GM12878 (cell line): ENCODE results near the gene SLC20A1. TPM values are rescaled to one million over a fixed set of nuclear protein-coding genes. Genes with fewer than 3 reads are reported as not detected.

ENCODE experiments used
- ATAC-seq: fragments of 200-7000 bp; cut with Tn5 transposase; 3 replicates; pipeline ENCODE4 v1.9.1; 2020; ENCODE audit warnings: mild to moderate bottlenecking, moderate library complexity
- BruUV-seq: library from RNA; stranded (reverse); fragments of 400-500 nt; replicated peaks from 2 replicates; lab custom pipeline; 2021; lab: Mats Ljungman, UMichigan
- CTCF ChIA-PET: fragments of 300-600 bp; sonication (Branson Sonifier 250); formaldehyde crosslinking; extraction: SDS; loops from one replicate; lab custom pipeline; 2021; ENCODE audit warnings: inconsistent platforms; lab: Yijun Ruan, JAX
- POLR2A ChIA-PET: fragments of 350-600 bp; formaldehyde crosslinking; extraction: SDS; loops from one replicate; lab custom pipeline; 2021; ENCODE audit warnings: inconsistent platforms; lab: Charles Lee
- RAD21 ChIA-PET: fragments of 300-600 bp; sonication (Branson Sonifier 250); formaldehyde crosslinking; loops from one replicate; lab custom pipeline; 2023; ENCODE audit warnings: antibody characterized with exemption; ENCODE audit not compliant: unreplicated experiment; lab: Charles Lee
- SMC1A ChIA-PET: fragments of 300-600 bp; sonication (Branson Sonifier 250); formaldehyde crosslinking; loops from one replicate; lab custom pipeline; 2023; ENCODE audit not compliant: unreplicated experiment, uncharacterized antibody; lab: Charles Lee
- DNase-seq: peaks from one replicate; pipeline ENCODE4 v3.0.0-alpha.2; 2011; ENCODE audit warnings: low read depth, low spot score
- FAIRE-seq: peaks from 3 replicates; lab custom pipeline; 2011; peaks lifted over from hg19 to GRCh38; lab: Jason Lieb, UNC
- H2AFZ ChIP-seq: 2 replicates; pipeline ENCODE4 v1.6.0; 2011; ENCODE audit warnings: low read depth, low read length, control low read depth; ENCODE audit not compliant: control insufficient read depth
- H3K27ac ChIP-seq: 2 replicates; pipeline ENCODE4 v1.5.1; 2011; ENCODE audit warnings: control low read depth; ENCODE audit not compliant: control insufficient read depth, insufficient read depth
- H3K27me3 ChIP-seq, 2 experiments: replicated peaks in 1 of 2; 2 replicates each; pipeline versions ENCODE4 v1.6.0 to v1.6.1; 2011; ENCODE audit warnings: low read length in 1 of 2; ENCODE audit not compliant: control insufficient read depth in 2 of 2, insufficient read depth in 2 of 2
- H3K36me3 ChIP-seq, 2 experiments: 2 replicates each; pipeline ENCODE4 v1.5.1; 2011; ENCODE audit warnings: low read length in 1 of 2; ENCODE audit not compliant: control insufficient read depth in 2 of 2, insufficient read depth in 2 of 2
- H3K4me1 ChIP-seq: 2 replicates; pipeline ENCODE4 v1.6.1; 2011; ENCODE audit warnings: mild to moderate bottlenecking, low read length, moderate library complexity, mixed read lengths; ENCODE audit not compliant: control insufficient read depth, insufficient read depth
- H3K4me2 ChIP-seq: 2 replicates; pipeline ENCODE4 v1.6.0; 2011; ENCODE audit warnings: control low read depth; ENCODE audit not compliant: control insufficient read depth, insufficient read depth
- H3K4me3 ChIP-seq: fragments of 200-600 bp; sonication (generic); 2 replicates; pipeline ENCODE4 v1.5.1; 2016
- H3K79me2 ChIP-seq: 2 replicates; pipeline ENCODE4 v1.6.0; 2011; ENCODE audit warnings: low read length; ENCODE audit not compliant: control insufficient read depth, insufficient read depth
- H3K9ac ChIP-seq: 2 replicates; pipeline ENCODE4 v1.8.0; 2011; ENCODE audit warnings: low read length, control low read depth, mixed read lengths; ENCODE audit not compliant: control insufficient read depth, insufficient read depth
- H3K9me3 ChIP-seq: replicated peaks from 3 replicates; pipeline ENCODE4 v1.5.1; 2011; ENCODE audit warnings: mild to moderate bottlenecking, low read length; ENCODE audit not compliant: control insufficient read depth, insufficient read depth
- H4K20me1 ChIP-seq: 2 replicates; pipeline ENCODE4 v1.6.0; 2011; ENCODE audit not compliant: control insufficient read depth, insufficient read depth
- BRCA1 ChIP-seq: IDR thresholded peaks from 2 replicates; pipeline ENCODE4 v1.6.1; 2011; ENCODE audit warnings: low read depth, low read length, improper control_type of control experiment
- HDAC6 ChIP-seq: fragments of 200-600 bp; sonication (generic); IDR thresholded peaks from one replicate; pipeline ENCODE4 v1.8.0; 2017; ENCODE audit warnings: antibody characterized with exemption; ENCODE audit not compliant: unreplicated experiment
- IRF4 ChIP-seq: IDR thresholded peaks from 2 replicates; pipeline ENCODE4 v1.6.1; 2011; ENCODE audit warnings: low read depth, low read length
- JUND ChIP-seq: IDR thresholded peaks from 2 replicates; pipeline ENCODE4 v1.6.1; 2012; ENCODE audit warnings: low read depth, mild to moderate bottlenecking, low read length, improper control_type of control experiment, moderate library complexity
- KLF5 ChIP-seq: fragments of 450-650 bp; IDR thresholded peaks from 2 replicates; pipeline ENCODE4 v1.6.1; 2014; ENCODE audit warnings: mild to moderate bottlenecking; ENCODE audit not compliant: partially characterized antibody
- NR2C1 ChIP-seq: fragments of 450-650 bp; IDR thresholded peaks from 2 replicates; pipeline ENCODE4 v1.6.1; 2017; ENCODE audit warnings: antibody characterized with exemption, mild to moderate bottlenecking, moderate library complexity
- RAD51 ChIP-seq: fragments of 450-650 bp; IDR thresholded peaks from 2 replicates; pipeline ENCODE4 v1.6.1; 2016; ENCODE audit warnings: moderate library complexity, mild to moderate bottlenecking, inconsistent platforms
- RCOR1 ChIP-seq: conservative IDR thresholded peaks from 2 replicates; pipeline ENCODE4 v1.6.1; 2012; ENCODE audit warnings: low read depth, low read length, improper control_type of control experiment
- ZNF24 ChIP-seq: fragments of 450-650 bp; IDR thresholded peaks from 2 replicates; pipeline ENCODE4 v1.6.1; 2017; ENCODE audit warnings: antibody characterized with exemption, mild to moderate bottlenecking
- WGBS: methylation state at CpG from one replicate; pipeline ENCODE4 v1.1.6; 2016; ENCODE audit warnings: low lambda C conversion rate; ENCODE audit not compliant: insufficient replicate concordance, insufficient coverage; ENCODE audit errors: missing lambda C conversion rate; 5-methylcytosine and 5-hydroxymethylcytosine counted together
- in situ Hi-C: fragments of 300-500 bp; cut with MboI; formaldehyde crosslinking; loops from 9 replicates; pipeline ENCODE4 v1.14.3; 2018; ENCODE audit warnings: mixed read lengths
- intact Hi-C: fragments of 100-400 bp; cut with micrococcal nuclease; formaldehyde crosslinking; loops from one replicate; pipeline ENCODE4 v1.14.2; 2022; ENCODE audit not compliant: unreplicated experiment
- polyA plus RNA-seq, 11 experiments: library from polyadenylated mRNA; depleted of rRNA in 4 of 11; unstranded in 6 of 11; stranded (reverse) in 5 of 11; fragments of >200 nt; fragmentation: Nextera tagmentation in 4 of 11; fragmentation: Illumina TruSeq in 1 of 11; extraction: Ambion mirVana in 4 of 11; extraction: Trizol in 1 of 11; gene quantifications; 1 replicate in 1 of 11; 2 replicates in 10 of 11; pipeline versions ENCODE4 v1.2.1 to v1.2.3, GENCODE V29; 2011 to 2016; ENCODE audit warnings: inconsistent platforms in 2 of 11, missing spikeins in 2 of 11, low read depth in 1 of 11
- total RNA-seq, 4 experiments: library from RNA; depleted of rRNA in 3 of 4; stranded (reverse); fragments of >200 nt in 3 of 4; fragmentation: Illumina TruSeq in 1 of 4; extraction: Trizol in 1 of 4; gene quantifications; 2 replicates each; pipeline versions ENCODE4 v1.2.1 to v1.2.3, GENCODE V29; 2013 to 2021
- TF ChIP-seq, protein P1 (sequence below): IDR thresholded peaks from 2 replicates; pipeline ENCODE4 v1.6.1; 2011; ENCODE audit warnings: borderline replicate concordance, low read depth, mild to moderate bottlenecking, moderate library complexity, mixed read lengths, low read length; ENCODE audit not compliant: insufficient read depth; ENCODE audit errors: extremely low read length
- TF ChIP-seq, protein P2 (sequence below): fragments of 450-650 bp; IDR thresholded peaks from 2 replicates; pipeline ENCODE4 v1.6.1; 2017; ENCODE audit warnings: mild to moderate bottlenecking, low read depth, inconsistent platforms; ENCODE audit not compliant: poor library complexity, severe bottlenecking

SLC20A1 gene
- total and polyA plus RNA-seq, 10 of the 15 experiments (the other 5 are each of a cell fraction or from before 2014, with no cell fraction given), result 21.2 to 59.1 (median 43.2) TPM

DNA sequence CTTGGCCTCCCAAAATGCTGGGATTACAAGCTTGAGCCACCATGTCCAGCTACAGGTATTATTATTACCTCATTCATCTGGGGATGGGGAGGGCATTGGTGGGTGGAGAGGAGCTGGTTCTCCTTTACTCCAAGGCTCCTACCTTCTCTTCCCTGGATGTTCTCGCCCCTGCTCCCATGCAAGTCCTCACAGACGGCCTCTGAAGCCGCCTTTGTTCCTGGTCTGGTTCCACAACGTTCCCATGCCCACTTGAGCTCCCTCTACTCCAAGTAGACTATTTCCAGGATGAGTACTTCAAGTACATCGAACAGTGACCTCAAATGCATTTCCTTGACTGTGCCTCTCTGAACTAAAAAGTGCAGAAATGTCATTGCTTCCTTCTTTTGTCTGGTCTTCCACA, 3.2 kb upstream of the SLC20A1 start:
- no peak for ATAC-seq
- TF ChIP-seq RAD51 (no peak), NR2C1 (no peak), IRF4 (no peak), ZNF24 (no peak), JUND (no peak), KLF5 (no peak), HDAC6 (no peak), RCOR1 (no peak), BRCA1 (no peak)
- TF ChIP-seq, protein P1, sequence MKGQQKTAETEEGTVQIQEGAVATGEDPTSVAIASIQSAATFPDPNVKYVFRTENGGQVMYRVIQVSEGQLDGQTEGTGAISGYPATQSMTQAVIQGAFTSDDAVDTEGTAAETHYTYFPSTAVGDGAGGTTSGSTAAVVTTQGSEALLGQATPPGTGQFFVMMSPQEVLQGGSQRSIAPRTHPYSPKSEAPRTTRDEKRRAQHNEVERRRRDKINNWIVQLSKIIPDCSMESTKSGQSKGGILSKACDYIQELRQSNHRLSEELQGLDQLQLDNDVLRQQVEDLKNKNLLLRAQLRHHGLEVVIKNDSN, result no peak
- TF ChIP-seq, protein P2, sequence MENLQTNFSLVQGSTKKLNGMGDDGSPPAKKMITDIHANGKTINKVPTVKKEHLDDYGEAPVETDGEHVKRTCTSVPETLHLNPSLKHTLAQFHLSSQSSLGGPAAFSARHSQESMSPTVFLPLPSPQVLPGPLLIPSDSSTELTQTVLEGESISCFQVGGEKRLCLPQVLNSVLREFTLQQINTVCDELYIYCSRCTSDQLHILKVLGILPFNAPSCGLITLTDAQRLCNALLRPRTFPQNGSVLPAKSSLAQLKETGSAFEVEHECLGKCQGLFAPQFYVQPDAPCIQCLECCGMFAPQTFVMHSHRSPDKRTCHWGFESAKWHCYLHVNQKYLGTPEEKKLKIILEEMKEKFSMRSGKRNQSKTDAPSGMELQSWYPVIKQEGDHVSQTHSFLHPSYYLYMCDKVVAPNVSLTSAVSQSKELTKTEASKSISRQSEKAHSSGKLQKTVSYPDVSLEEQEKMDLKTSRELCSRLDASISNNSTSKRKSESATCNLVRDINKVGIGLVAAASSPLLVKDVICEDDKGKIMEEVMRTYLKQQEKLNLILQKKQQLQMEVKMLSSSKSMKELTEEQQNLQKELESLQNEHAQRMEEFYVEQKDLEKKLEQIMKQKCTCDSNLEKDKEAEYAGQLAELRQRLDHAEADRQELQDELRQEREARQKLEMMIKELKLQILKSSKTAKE, result no peak
- RAD21 ChIA-PET, result interaction anchor here (1.1 to 9.9 kb wide), 3 partner anchors 48 to 83 kb away, joined by 3 to 117 read pairs (median 3); no protein-coding TSS in a partner anchor

More for the DNA sequence above, 3.2 kb upstream of the SLC20A1 start:
- Histone ChIP-seq H3K4me3 (no peak overlapping the region), H3K27me3 (peaks cover 0 to 2% of the 10 kb centered on the region in 2 experiments; a peak in 1 of 4 replicates), H3K36me3 (peaks cover 0 to 2% of the 10 kb centered on the region in 2 experiments; a peak in 1 of 4 replicates), H3K4me2 (no peak overlapping the region), H3K9me3 (no peaks in the 10 kb centered on the region), H4K20me1 (no peaks in the 10 kb centered on the region), H3K4me1 (peaks cover 6% of the 10 kb centered on the region), H2AFZ (no peak overlapping the region), H3K27ac (no peak overlapping the region), H3K9ac (no peak overlapping the region), H3K79me2 (peaks cover 19% of the 10 kb centered on the region)
- no peak for FAIRE-seq
- 84% methylated on average over 5 of the region's 5 CpGs for WGBS
- BruUV-seq, result no TSS peak
- SMC1A ChIA-PET, result interaction anchor here (0.7 to 9.1 kb wide), 8 partner anchors 10 to 84 kb away, joined by 3 to 118 read pairs (median 3); no protein-coding TSS in a partner anchor
- intact Hi-C loops, result no loop called here
- POLR2A ChIA-PET, result interaction anchor here (0.5 to 8.9 kb wide), 4 partner anchors 12 to 65 kb away, joined by 3 to 143 read pairs (median 28); no protein-coding TSS in a partner anchor
- CTCF ChIA-PET, result interaction anchor here (0.6 to 9.7 kb wide), 6 partner anchors 14 to 299 kb away, joined by 3 to 155 read pairs (median 4); no protein-coding TSS in a partner anchor
- in situ Hi-C loops, result no loop called here
- no peak for DNase-seq
